ENCODE data around the gene GUCY1A2. TPM values are rescaled to one million over a fixed set of nuclear protein-coding genes. Genes with fewer than 3 reads are reported as not detected.

Gene GUCY1A2
- polyA plus RNA-seq, 1 donor (not counting 4 experiments of a cell fraction or from before 2014, with no cell fraction given): not detected

DNA sequence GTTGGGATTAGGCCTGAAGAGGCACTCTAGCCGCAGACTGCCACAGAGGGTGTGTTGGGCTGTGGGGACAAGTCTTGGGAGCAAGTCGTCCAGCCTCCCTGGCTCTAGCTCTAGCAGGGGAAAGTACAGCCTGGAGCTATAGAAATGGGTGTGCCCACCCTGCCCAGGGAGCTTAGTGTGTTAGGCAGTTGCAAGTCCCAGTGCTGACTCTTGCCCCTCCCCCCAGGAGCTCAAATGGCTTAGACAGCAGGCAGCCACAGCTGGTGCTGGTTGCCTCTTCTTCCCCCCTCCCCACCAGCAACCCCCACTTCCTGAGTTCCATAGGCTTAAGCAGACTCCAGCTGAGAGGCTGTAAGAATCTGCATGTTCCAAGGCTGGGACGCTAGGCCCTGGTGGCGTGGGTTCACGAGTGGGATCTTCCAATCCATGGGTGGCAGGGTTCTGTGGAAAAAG, 61.2 kb downstream of the GUCY1A2 start:
- Histone ChIP-seq H3K4me3 (ENCODE audit: control insufficient read depth in 2 of 3, extremely low read depth in 1 of 3, insufficient read depth in 2 of 3, low read depth in 1 of 3, low read length in 3 of 3) (no peak overlapping the region), H3K79me2 (ENCODE audit: control insufficient read depth, insufficient read depth, low read length) (no peaks in the 10 kb centered on the region), H3K4me1 (ENCODE audit: control insufficient read depth, extremely low read depth, insufficient read depth, low read length) (no peaks in the 10 kb centered on the region), H4K20me1 (ENCODE audit: control insufficient read depth, extremely low read depth, insufficient read depth, low read length) (no peaks in the 10 kb centered on the region), H2AFZ (ENCODE audit: control insufficient read depth, low read length) (no peak overlapping the region), H3K9ac (ENCODE audit: control insufficient read depth, extremely low read depth, insufficient read depth, low read length) (no peak overlapping the region), H3K9me1 (ENCODE audit: control insufficient read depth, extremely low read depth, insufficient read depth, low read length) (no peaks in the 10 kb centered on the region), H3K36me3 (ENCODE audit: control insufficient read depth in 2 of 2, extremely low read depth in 1 of 2, insufficient read depth in 2 of 2, low read length in 2 of 2) (no peaks in the 10 kb centered on the region), H3K27me3 (ENCODE audit: control insufficient read depth, extremely low read depth, insufficient read depth, low read length) (no peaks in the 10 kb centered on the region), H3K4me2 (ENCODE audit: control insufficient read depth, extremely low read depth, insufficient read depth, low read depth, low read length) (no peak overlapping the region), H3K27ac (ENCODE audit: control insufficient read depth, insufficient read depth, low read length) (no peak overlapping the region), H3K9me3 (ENCODE audit: control insufficient read depth, low read depth, low read length) (no peaks in the 10 kb centered on the region)
- DNase-seq (ENCODE audit: low read depth, low spot score): no peak
- TF ChIP-seq, protein P1, sequence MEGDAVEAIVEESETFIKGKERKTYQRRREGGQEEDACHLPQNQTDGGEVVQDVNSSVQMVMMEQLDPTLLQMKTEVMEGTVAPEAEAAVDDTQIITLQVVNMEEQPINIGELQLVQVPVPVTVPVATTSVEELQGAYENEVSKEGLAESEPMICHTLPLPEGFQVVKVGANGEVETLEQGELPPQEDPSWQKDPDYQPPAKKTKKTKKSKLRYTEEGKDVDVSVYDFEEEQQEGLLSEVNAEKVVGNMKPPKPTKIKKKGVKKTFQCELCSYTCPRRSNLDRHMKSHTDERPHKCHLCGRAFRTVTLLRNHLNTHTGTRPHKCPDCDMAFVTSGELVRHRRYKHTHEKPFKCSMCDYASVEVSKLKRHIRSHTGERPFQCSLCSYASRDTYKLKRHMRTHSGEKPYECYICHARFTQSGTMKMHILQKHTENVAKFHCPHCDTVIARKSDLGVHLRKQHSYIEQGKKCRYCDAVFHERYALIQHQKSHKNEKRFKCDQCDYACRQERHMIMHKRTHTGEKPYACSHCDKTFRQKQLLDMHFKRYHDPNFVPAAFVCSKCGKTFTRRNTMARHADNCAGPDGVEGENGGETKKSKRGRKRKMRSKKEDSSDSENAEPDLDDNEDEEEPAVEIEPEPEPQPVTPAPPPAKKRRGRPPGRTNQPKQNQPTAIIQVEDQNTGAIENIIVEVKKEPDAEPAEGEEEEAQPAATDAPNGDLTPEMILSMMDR (optimal IDR thresholded peaks at IDR 0.05 in 1 of 3, IDR thresholded peaks at IDR 0.05 in 1 of 3, conservative IDR thresholded peaks at IDR 0.05 in 1 of 3; ENCODE audit: extremely low read depth in 1 of 3, insufficient read depth in 2 of 3, low read length in 3 of 3): no peak
- TF ChIP-seq EZH2 (IDR thresholded peaks at IDR 0.05; ENCODE audit: low read length): no peak
- no peak for FAIRE-seq
- dilution Hi-C loops (cut with MboI; ENCODE audit: extremely low pct_ligation_motif_present, low sequenced_read_pairs): no loop called here

DNA sequence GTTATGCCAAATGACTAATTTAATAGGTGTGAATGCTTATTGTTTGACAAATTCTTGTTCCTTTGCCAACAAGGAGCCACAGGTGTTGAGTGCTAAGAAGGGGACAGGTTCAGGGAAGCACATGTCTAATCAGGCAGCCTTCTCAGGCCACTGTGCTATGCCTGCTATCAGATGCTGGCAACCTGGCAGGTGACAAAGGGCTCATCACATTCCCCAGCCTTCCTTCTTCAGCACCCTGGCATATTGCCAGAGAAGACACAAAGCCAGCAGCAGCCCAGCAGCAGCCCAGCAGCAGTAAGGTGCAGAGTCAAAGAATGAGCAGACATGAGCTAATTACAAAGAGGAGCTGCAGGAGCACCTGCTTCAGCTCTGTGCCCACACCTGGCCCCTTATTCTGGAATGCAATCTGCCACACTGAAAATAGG, 68.2 kb downstream of the GUCY1A2 start:
- peak; percentile 45 for DNase-seq (ENCODE audit: low read depth, low spot score)
- no peak overlapping the region for H3K27ac ChIP-seq (ENCODE audit: control insufficient read depth, insufficient read depth, low read length)
- FAIRE-seq: peak; percentile 81
- H2AFZ ChIP-seq (ENCODE audit: control insufficient read depth, low read length): no peak overlapping the region
- dilution Hi-C loops (cut with MboI; ENCODE audit: extremely low pct_ligation_motif_present, low sequenced_read_pairs): no loop called here
- no peak overlapping the region for H3K9ac ChIP-seq (ENCODE audit: control insufficient read depth, extremely low read depth, insufficient read depth, low read length)
- no peaks in the 10 kb centered on the region for H3K36me3 ChIP-seq (ENCODE audit: control insufficient read depth in 2 of 2, extremely low read depth in 1 of 2, insufficient read depth in 2 of 2, low read length in 2 of 2)
- H4K20me1 ChIP-seq (ENCODE audit: control insufficient read depth, extremely low read depth, insufficient read depth, low read length): no peaks in the 10 kb centered on the region
- TF ChIP-seq, protein P1 (optimal IDR thresholded peaks at IDR 0.05 in 1 of 3, IDR thresholded peaks at IDR 0.05 in 1 of 3, conservative IDR thresholded peaks at IDR 0.05 in 1 of 3; ENCODE audit: extremely low read depth in 1 of 3, insufficient read depth in 2 of 3, low read length in 3 of 3): no peak
- no peak for TF ChIP-seq EZH2 (IDR thresholded peaks at IDR 0.05; ENCODE audit: low read length)
- peak overlapping the region; percentile 10 for H3K4me2 ChIP-seq (ENCODE audit: control insufficient read depth, extremely low read depth, insufficient read depth, low read depth, low read length)
- no peaks in the 10 kb centered on the region for H3K9me3 ChIP-seq (ENCODE audit: control insufficient read depth, low read depth, low read length)
- H3K27me3 ChIP-seq (ENCODE audit: control insufficient read depth, extremely low read depth, insufficient read depth, low read length): no peaks in the 10 kb centered on the region
- peaks cover 12% of the 10 kb centered on the region for H3K4me1 ChIP-seq (ENCODE audit: control insufficient read depth, extremely low read depth, insufficient read depth, low read length)
- H3K9me1 ChIP-seq (ENCODE audit: control insufficient read depth, extremely low read depth, insufficient read depth, low read length): no peaks in the 10 kb centered on the region
- no peak overlapping the region for H3K4me3 ChIP-seq (ENCODE audit: control insufficient read depth in 2 of 3, extremely low read depth in 1 of 3, insufficient read depth in 2 of 3, low read depth in 1 of 3, low read length in 3 of 3)
- H3K79me2 ChIP-seq (ENCODE audit: control insufficient read depth, insufficient read depth, low read length): no peaks in the 10 kb centered on the region

Data from keratinocyte (primary cell).